Neutrophil (primary cell): Measurements from ENCODE around the gene WDR27.

ENCODE experiments used
- H3K27ac ChIP-seq: fragments of 200-600 bp; sonication (generic); 2 replicates; pipeline ENCODE4 v1.5.1; 2016; ENCODE audit warnings: mild to moderate bottlenecking, moderate library complexity
- H3K27me3 ChIP-seq: fragments of 200-600 bp; sonication (generic); 2 replicates; pipeline ENCODE4 v1.6.0; 2016; ENCODE audit warnings: mild to moderate bottlenecking
- H3K36me3 ChIP-seq: fragments of 200-600 bp; sonication (generic); 2 replicates; pipeline ENCODE4 v1.5.1; 2017
- H3K4me1 ChIP-seq, 2 experiments: fragments of 200-600 bp in 1 of 2; sonication (generic) in 1 of 2; 1 replicate in 1 of 2; 2 replicates in 1 of 2; pipeline versions ENCODE4 v1.5.1 to v1.6.1; 2013 to 2016; ENCODE audit warnings: low read depth in 1 of 2, low read length in 1 of 2, mild to moderate bottlenecking in 1 of 2, moderate library complexity in 1 of 2; ENCODE audit not compliant: control insufficient read depth in 1 of 2, insufficient read depth in 1 of 2
- H3K4me3 ChIP-seq, 2 experiments: fragments of 200-600 bp in 1 of 2; sonication (generic) in 1 of 2; 1 replicate in 1 of 2; 2 replicates in 1 of 2; pipeline ENCODE4 v1.5.1; 2013 to 2016; ENCODE audit warnings: low read depth in 1 of 2, low read length in 1 of 2, mild to moderate bottlenecking in 1 of 2, moderate library complexity in 1 of 2
- H3K9me3 ChIP-seq: fragments of 200-600 bp; sonication (generic); 2 replicates; pipeline ENCODE4 v1.5.1; 2016
- CTCF ChIP-seq: fragments of 200-600 bp; sonication (generic); IDR thresholded peaks from 2 replicates; pipeline ENCODE4 v1.5.1; 2016; ENCODE audit warnings: antibody characterized with exemption

WDR27 gene

GRCh38 chr6:169592558-169592957 is 109.3 kb downstream of the WDR27 start:
- no peak for TF ChIP-seq CTCF
- Histone ChIP-seq H3K9me3 (no peaks in the 10 kb centered on the region), H3K4me1 (no peaks in the 10 kb centered on the region), H3K27me3 (no peaks in the 10 kb centered on the region), H3K36me3 (no peaks in the 10 kb centered on the region), H3K27ac (no peak overlapping the region), H3K4me3 (no peak overlapping the region)

GRCh38 chr6:169591616-169592015 is 110.2 kb downstream of the WDR27 start:
- no peak for TF ChIP-seq CTCF
- H3K9me3 ChIP-seq, result no peaks in the 10 kb centered on the region
- H3K36me3 ChIP-seq, result no peaks in the 10 kb centered on the region
- no peaks in the 10 kb centered on the region for H3K4me1 ChIP-seq
- H3K27ac ChIP-seq, result no peak overlapping the region
- no peak overlapping the region for H3K4me3 ChIP-seq
- H3K27me3 ChIP-seq, result no peaks in the 10 kb centered on the region

- H3K4me3 ChIP-seq, result no peak overlapping the region
These were observed 111.4 kb downstream of the WDR27 start for GRCh38 chr6:169590376-169590939.

GRCh38 chr6:169589699-169590257 is 112.1 kb downstream of the WDR27 start:
- Histone ChIP-seq H3K27ac (no peak overlapping the region), H3K9me3 (no peaks in the 10 kb centered on the region), H3K4me1 (no peaks in the 10 kb centered on the region), H3K36me3 (no peaks in the 10 kb centered on the region), H3K27me3 (no peaks in the 10 kb centered on the region), H3K4me3 (no peak overlapping the region)
- TF ChIP-seq CTCF, result no peak

More at GRCh38 chr6:169590376-169590939, 111.4 kb downstream of the WDR27 start:
- Histone ChIP-seq H3K36me3 (no peaks in the 10 kb centered on the region), H3K27me3 (no peaks in the 10 kb centered on the region), H3K27ac (no peak overlapping the region), H3K4me1 (no peaks in the 10 kb centered on the region), H3K9me3 (no peaks in the 10 kb centered on the region)
- no peak for TF ChIP-seq CTCF

GRCh38 chr6:169589293-169589692 is 112.5 kb downstream of the WDR27 start:
- Histone ChIP-seq H3K9me3 (no peaks in the 10 kb centered on the region), H3K27ac (no peak overlapping the region), H3K27me3 (no peaks in the 10 kb centered on the region), H3K36me3 (no peaks in the 10 kb centered on the region), H3K4me3 (no peak overlapping the region), H3K4me1 (no peaks in the 10 kb centered on the region)
- no peak for TF ChIP-seq CTCF
